GM12878 (cell line): ENCODE data around the gene TUBA3C. TPM values are rescaled to one million over a fixed set of nuclear protein-coding genes. Genes with fewer than 3 reads are reported as not detected.

Experiments
- ATAC-seq: fragments of 200-7000 bp; cut with Tn5 transposase; 3 replicates; pipeline ENCODE4 v1.9.1; 2020; ENCODE audit warnings: mild to moderate bottlenecking, moderate library complexity
- BruUV-seq: library from RNA; stranded (reverse); fragments of 400-500 nt; replicated peaks from 2 replicates; lab custom pipeline; 2021; lab: Mats Ljungman, UMichigan
- CTCF ChIA-PET: fragments of 300-600 bp; sonication (Branson Sonifier 250); formaldehyde crosslinking; extraction: SDS; loops from one replicate; lab custom pipeline; 2021; ENCODE audit warnings: inconsistent platforms; lab: Yijun Ruan, JAX
- POLR2A ChIA-PET: fragments of 350-600 bp; formaldehyde crosslinking; extraction: SDS; loops from one replicate; lab custom pipeline; 2021; ENCODE audit warnings: inconsistent platforms; lab: Charles Lee
- RAD21 ChIA-PET: fragments of 300-600 bp; sonication (Branson Sonifier 250); formaldehyde crosslinking; loops from one replicate; lab custom pipeline; 2023; ENCODE audit warnings: antibody characterized with exemption; ENCODE audit not compliant: unreplicated experiment; lab: Charles Lee
- SMC1A ChIA-PET: fragments of 300-600 bp; sonication (Branson Sonifier 250); formaldehyde crosslinking; loops from one replicate; lab custom pipeline; 2023; ENCODE audit not compliant: unreplicated experiment, uncharacterized antibody; lab: Charles Lee
- DNase-seq: peaks from one replicate; pipeline ENCODE4 v3.0.0-alpha.2; 2011; ENCODE audit warnings: low read depth, low spot score
- FAIRE-seq: peaks from 3 replicates; lab custom pipeline; 2011; peaks lifted over from hg19 to GRCh38; lab: Jason Lieb, UNC
- H2AFZ ChIP-seq: 2 replicates; pipeline ENCODE4 v1.6.0; 2011; ENCODE audit warnings: low read depth, low read length, control low read depth; ENCODE audit not compliant: control insufficient read depth
- H3K27ac ChIP-seq: 2 replicates; pipeline ENCODE4 v1.5.1; 2011; ENCODE audit warnings: control low read depth; ENCODE audit not compliant: control insufficient read depth, insufficient read depth
- H3K27me3 ChIP-seq, 2 experiments: replicated peaks in 1 of 2; 2 replicates each; pipeline versions ENCODE4 v1.6.0 to v1.6.1; 2011; ENCODE audit warnings: low read length in 1 of 2; ENCODE audit not compliant: control insufficient read depth in 2 of 2, insufficient read depth in 2 of 2
- H3K36me3 ChIP-seq, 2 experiments: 2 replicates each; pipeline ENCODE4 v1.5.1; 2011; ENCODE audit warnings: low read length in 1 of 2; ENCODE audit not compliant: control insufficient read depth in 2 of 2, insufficient read depth in 2 of 2
- H3K4me1 ChIP-seq: 2 replicates; pipeline ENCODE4 v1.6.1; 2011; ENCODE audit warnings: mild to moderate bottlenecking, low read length, moderate library complexity, mixed read lengths; ENCODE audit not compliant: control insufficient read depth, insufficient read depth
- H3K4me2 ChIP-seq: 2 replicates; pipeline ENCODE4 v1.6.0; 2011; ENCODE audit warnings: control low read depth; ENCODE audit not compliant: control insufficient read depth, insufficient read depth
- H3K4me3 ChIP-seq: fragments of 200-600 bp; sonication (generic); 2 replicates; pipeline ENCODE4 v1.5.1; 2016
- H3K79me2 ChIP-seq: 2 replicates; pipeline ENCODE4 v1.6.0; 2011; ENCODE audit warnings: low read length; ENCODE audit not compliant: control insufficient read depth, insufficient read depth
- H3K9ac ChIP-seq: 2 replicates; pipeline ENCODE4 v1.8.0; 2011; ENCODE audit warnings: low read length, control low read depth, mixed read lengths; ENCODE audit not compliant: control insufficient read depth, insufficient read depth
- H3K9me3 ChIP-seq: replicated peaks from 3 replicates; pipeline ENCODE4 v1.5.1; 2011; ENCODE audit warnings: mild to moderate bottlenecking, low read length; ENCODE audit not compliant: control insufficient read depth, insufficient read depth
- H4K20me1 ChIP-seq: 2 replicates; pipeline ENCODE4 v1.6.0; 2011; ENCODE audit not compliant: control insufficient read depth, insufficient read depth
- ATF7 ChIP-seq: fragments of 450-650 bp; IDR thresholded peaks from 2 replicates; pipeline ENCODE4 v1.6.1; 2016; ENCODE audit warnings: low read depth, mild to moderate bottlenecking
- BHLHE40 ChIP-seq, 2 experiments: fragments of 450-650 bp in 1 of 2; IDR thresholded peaks; 2 replicates each; pipeline ENCODE4 v1.6.1; 2011 to 2017; ENCODE audit warnings: low read depth in 2 of 2, borderline replicate concordance in 1 of 2, improper control_type of control experiment in 1 of 2, low read length in 1 of 2, mild to moderate bottlenecking in 1 of 2
- CBX3 ChIP-seq: fragments of 200-600 bp; sonication (generic); IDR thresholded peaks from 2 replicates; pipeline ENCODE4 v1.6.1; 2016; ENCODE audit warnings: low read depth, borderline replicate concordance
- GABPA ChIP-seq: IDR thresholded peaks from 2 replicates; pipeline ENCODE4 v1.6.1; 2014; ENCODE audit warnings: antibody characterized with exemption, low read depth, mild to moderate bottlenecking, inconsistent platforms
- GATAD2B ChIP-seq: fragments of 450-650 bp; conservative IDR thresholded peaks from 2 replicates; pipeline ENCODE4 v1.6.1; 2017; ENCODE audit warnings: low read depth, mild to moderate bottlenecking, moderate library complexity
- NFIC ChIP-seq: IDR thresholded peaks from 2 replicates; pipeline ENCODE4 v1.6.1; 2012; ENCODE audit warnings: low read depth, mild to moderate bottlenecking, inconsistent platforms, low read length, moderate library complexity
- NFXL1 ChIP-seq: fragments of 450-650 bp; IDR thresholded peaks from 2 replicates; pipeline ENCODE4 v1.6.1; 2017; ENCODE audit warnings: antibody characterized with exemption, mild to moderate bottlenecking, borderline replicate concordance
- PML ChIP-seq: IDR thresholded peaks from 2 replicates; pipeline ENCODE4 v1.6.1; 2012; ENCODE audit warnings: low read length, inconsistent platforms
- POLR2A ChIP-seq: IDR thresholded peaks from 2 replicates; pipeline ENCODE4 v1.6.1; 2011; ENCODE audit warnings: low read depth, mild to moderate bottlenecking, low read length
- POLR2AphosphoS5 ChIP-seq: IDR thresholded peaks from 2 replicates; pipeline ENCODE4 v1.6.1; 2011; ENCODE audit warnings: mild to moderate bottlenecking, low read length, inconsistent platforms
- RBBP5 ChIP-seq: fragments of 200-600 bp; sonication (generic); conservative IDR thresholded peaks from 2 replicates; pipeline ENCODE4 v1.6.1; 2016
- WGBS: methylation state at CpG from one replicate; pipeline ENCODE4 v1.1.6; 2016; ENCODE audit warnings: low lambda C conversion rate; ENCODE audit not compliant: insufficient replicate concordance, insufficient coverage; ENCODE audit errors: missing lambda C conversion rate; 5-methylcytosine and 5-hydroxymethylcytosine counted together
- in situ Hi-C: fragments of 300-500 bp; cut with MboI; formaldehyde crosslinking; loops from 9 replicates; pipeline ENCODE4 v1.14.3; 2018; ENCODE audit warnings: mixed read lengths
- intact Hi-C: fragments of 100-400 bp; cut with micrococcal nuclease; formaldehyde crosslinking; loops from one replicate; pipeline ENCODE4 v1.14.2; 2022; ENCODE audit not compliant: unreplicated experiment
- polyA plus RNA-seq, 11 experiments: library from polyadenylated mRNA; depleted of rRNA in 4 of 11; unstranded in 6 of 11; stranded (reverse) in 5 of 11; fragments of >200 nt; fragmentation: Nextera tagmentation in 4 of 11; fragmentation: Illumina TruSeq in 1 of 11; extraction: Ambion mirVana in 4 of 11; extraction: Trizol in 1 of 11; gene quantifications; 1 replicate in 1 of 11; 2 replicates in 10 of 11; pipeline versions ENCODE4 v1.2.1 to v1.2.3, GENCODE V29; 2011 to 2016; ENCODE audit warnings: inconsistent platforms in 2 of 11, missing spikeins in 2 of 11, low read depth in 1 of 11
- total RNA-seq, 4 experiments: library from RNA; depleted of rRNA in 3 of 4; stranded (reverse); fragments of >200 nt in 3 of 4; fragmentation: Illumina TruSeq in 1 of 4; extraction: Trizol in 1 of 4; gene quantifications; 2 replicates each; pipeline versions ENCODE4 v1.2.1 to v1.2.3, GENCODE V29; 2013 to 2021
- TF ChIP-seq, protein P1 (sequence below): fragments of 450-650 bp; IDR thresholded peaks from 2 replicates; pipeline ENCODE4 v1.6.1; 2016; ENCODE audit warnings: mild to moderate bottlenecking
- TF ChIP-seq, protein P2 (sequence below): IDR thresholded peaks from 2 replicates; pipeline ENCODE4 v1.6.1; 2011; ENCODE audit warnings: low read depth, mild to moderate bottlenecking, low read length, moderate library complexity, borderline replicate concordance; ENCODE audit errors: extremely low read depth
- TF ChIP-seq, protein P3 (sequence below): IDR thresholded peaks from 2 replicates; pipeline ENCODE4 v1.6.1; 2011; ENCODE audit warnings: borderline replicate concordance, low read depth, mild to moderate bottlenecking, moderate library complexity, mixed read lengths, low read length; ENCODE audit not compliant: insufficient read depth; ENCODE audit errors: extremely low read length

Gene TUBA3C
- total and polyA plus RNA-seq, 10 of the 15 experiments (the other 5 are each of a cell fraction or from before 2014, with no cell fraction given), result 0.04 to 4.5 (median 0.31) TPM; not detected in 5

DNA sequence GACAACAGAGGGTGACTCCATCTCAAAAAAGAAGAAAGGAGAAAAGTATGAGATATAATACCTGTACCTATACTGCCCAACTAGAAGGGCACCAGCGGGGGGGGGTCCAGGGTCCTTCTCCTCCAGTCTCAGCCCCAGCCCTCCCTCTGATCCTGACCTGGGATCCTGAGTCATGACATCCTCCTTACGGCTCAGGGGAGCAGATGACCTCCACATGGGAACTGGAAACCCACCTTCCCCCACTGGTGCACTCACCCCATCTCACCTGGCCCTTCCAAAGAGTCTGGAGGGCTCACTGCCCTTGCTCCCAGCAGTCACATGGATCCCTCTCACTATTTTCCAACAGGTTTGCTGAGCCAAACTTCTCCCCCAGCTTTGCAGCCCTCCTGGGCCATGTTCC is 24.2 kb downstream of the TUBA3C start:
- H3K79me2 ChIP-seq, result no peaks in the 10 kb centered on the region
- no peak overlapping the region for H2AFZ ChIP-seq
- in situ Hi-C loops (no loop called here), intact Hi-C loops (no loop called here)
- ChIA-PET RAD21 (no interaction called here), SMC1A (no interaction called here), POLR2A (no interaction called here), CTCF (no interaction called here)
- no peak overlapping the region for H3K4me3 ChIP-seq
- no TSS peak for BruUV-seq
- ATAC-seq (no peak), DNase-seq (no peak), FAIRE-seq (no peak)
- no peak overlapping the region for H3K4me2 ChIP-seq
- H3K9me3 ChIP-seq, result no peaks in the 10 kb centered on the region; the same call in 2 of the 3 replicates
- no peaks in the 10 kb centered on the region for H3K27me3 ChIP-seq
- H4K20me1 ChIP-seq, result no peaks in the 10 kb centered on the region
- 7% methylated on average over 2 of the region's 2 CpGs for WGBS
- H3K27ac ChIP-seq, result no peak overlapping the region
- TF ChIP-seq ATF7, result no peak
- no peak for TF ChIP-seq GATAD2B
- no peak for TF ChIP-seq BHLHE40 (IDR thresholded peaks at IDR 0.05; ENCODE audit: borderline replicate concordance in 1 of 2, low read depth in 2 of 2, low read length in 1 of 2)
- no peak for TF ChIP-seq GABPA
- no peak for TF ChIP-seq NFXL1
- no peak for TF ChIP-seq PML
- TF ChIP-seq CBX3, result no peak
- no peaks in the 10 kb centered on the region for H3K36me3 ChIP-seq
- no peak overlapping the region for H3K9ac ChIP-seq
- H3K4me1 ChIP-seq, result no peaks in the 10 kb centered on the region

DNA sequence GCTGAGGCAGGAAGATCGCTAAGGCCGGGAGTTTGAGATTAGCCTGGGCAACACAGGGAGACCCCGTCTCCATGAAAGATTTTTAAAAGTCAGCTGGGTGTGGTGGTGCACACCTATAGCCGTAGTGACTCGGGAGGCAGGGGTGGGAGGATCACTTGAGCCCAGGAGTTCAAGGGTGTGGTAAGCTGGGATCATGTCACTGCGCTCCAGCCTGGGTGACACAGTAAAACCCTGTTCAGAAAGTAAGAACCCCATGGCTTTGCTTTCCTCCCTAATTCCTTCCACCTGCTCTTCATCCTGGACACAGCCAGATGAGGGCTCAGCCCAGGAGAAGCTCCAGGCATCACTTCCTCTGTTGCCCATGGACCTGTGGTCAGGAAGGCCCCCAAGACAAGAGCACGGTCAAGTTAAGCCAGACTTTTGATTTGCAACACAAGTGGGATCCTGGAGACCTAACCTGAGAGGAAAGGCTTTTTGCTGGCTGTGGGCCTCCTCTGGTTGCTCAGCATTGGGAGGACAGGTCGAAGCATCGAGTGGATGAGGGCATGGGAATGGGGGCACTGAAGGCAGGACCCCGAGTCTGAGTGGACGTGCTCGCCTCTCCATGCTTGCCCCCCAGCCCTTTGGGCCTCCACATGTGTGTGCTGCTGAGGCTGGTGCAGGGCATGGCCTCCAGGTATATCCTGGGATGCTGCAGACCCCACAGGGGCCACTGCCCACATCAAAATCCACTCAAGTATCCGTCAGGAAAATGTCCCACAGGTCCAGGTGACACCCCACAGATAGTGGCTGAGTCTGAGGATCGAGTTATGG is 25.4 kb downstream of the TUBA3C start:
- intact Hi-C loops (no loop called here), in situ Hi-C loops (no loop called here)
- H3K36me3 ChIP-seq, result no peaks in the 10 kb centered on the region
- no peaks in the 10 kb centered on the region for H3K79me2 ChIP-seq
- no peaks in the 10 kb centered on the region for H4K20me1 ChIP-seq
- no peak overlapping the region for H3K4me3 ChIP-seq
- 21% methylated on average over 14 of the region's 14 CpGs for WGBS
- SMC1A ChIA-PET, result no interaction called here
- BruUV-seq, result no TSS peak
- H3K4me2 ChIP-seq, result no peak overlapping the region
- RAD21 ChIA-PET, result interaction anchor here (1.8 kb wide), 1 partner anchor 129 kb away, joined by 5 read pairs; no protein-coding TSS in a partner anchor
- no peaks in the 10 kb centered on the region for H3K27me3 ChIP-seq
- ATAC-seq (no peak), DNase-seq (no peak), FAIRE-seq (no peak)
- no peaks in the 10 kb centered on the region; the same call in 2 of the 3 replicates for H3K9me3 ChIP-seq
- no peak overlapping the region for H3K9ac ChIP-seq
- H2AFZ ChIP-seq, result no peak overlapping the region
- no peaks in the 10 kb centered on the region for H3K4me1 ChIP-seq
- no peak overlapping the region for H3K27ac ChIP-seq
- CTCF ChIA-PET, result no interaction called here
- POLR2A ChIA-PET, result interaction anchor here (0.6 kb wide), 1 partner anchor 415 kb away, joined by 3 read pairs; no protein-coding TSS in a partner anchor
- TF ChIP-seq BHLHE40 (IDR thresholded peaks at IDR 0.05; ENCODE audit: borderline replicate concordance in 1 of 2, low read depth in 2 of 2, low read length in 1 of 2) (no peak), RBBP5 (no peak), NFIC (no peak), POLR2AphosphoS5 (no peak), POLR2A (no peak)
- TF ChIP-seq, protein P1, sequence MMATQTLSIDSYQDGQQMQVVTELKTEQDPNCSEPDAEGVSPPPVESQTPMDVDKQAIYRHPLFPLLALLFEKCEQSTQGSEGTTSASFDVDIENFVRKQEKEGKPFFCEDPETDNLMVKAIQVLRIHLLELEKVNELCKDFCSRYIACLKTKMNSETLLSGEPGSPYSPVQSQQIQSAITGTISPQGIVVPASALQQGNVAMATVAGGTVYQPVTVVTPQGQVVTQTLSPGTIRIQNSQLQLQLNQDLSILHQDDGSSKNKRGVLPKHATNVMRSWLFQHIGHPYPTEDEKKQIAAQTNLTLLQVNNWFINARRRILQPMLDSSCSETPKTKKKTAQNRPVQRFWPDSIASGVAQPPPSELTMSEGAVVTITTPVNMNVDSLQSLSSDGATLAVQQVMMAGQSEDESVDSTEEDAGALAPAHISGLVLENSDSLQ, result no peak
- TF ChIP-seq, protein P2, sequence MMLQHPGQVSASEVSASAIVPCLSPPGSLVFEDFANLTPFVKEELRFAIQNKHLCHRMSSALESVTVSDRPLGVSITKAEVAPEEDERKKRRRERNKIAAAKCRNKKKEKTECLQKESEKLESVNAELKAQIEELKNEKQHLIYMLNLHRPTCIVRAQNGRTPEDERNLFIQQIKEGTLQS, result no peak
- TF ChIP-seq, protein P3, sequence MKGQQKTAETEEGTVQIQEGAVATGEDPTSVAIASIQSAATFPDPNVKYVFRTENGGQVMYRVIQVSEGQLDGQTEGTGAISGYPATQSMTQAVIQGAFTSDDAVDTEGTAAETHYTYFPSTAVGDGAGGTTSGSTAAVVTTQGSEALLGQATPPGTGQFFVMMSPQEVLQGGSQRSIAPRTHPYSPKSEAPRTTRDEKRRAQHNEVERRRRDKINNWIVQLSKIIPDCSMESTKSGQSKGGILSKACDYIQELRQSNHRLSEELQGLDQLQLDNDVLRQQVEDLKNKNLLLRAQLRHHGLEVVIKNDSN, result no peak
